ENCODE measurements around the gene PTPRD.

GRCh38 chr9:8280811-8281210 lies 2332.0 kb downstream of the PTPRD start:
- TF ChIP-seq, protein P1, sequence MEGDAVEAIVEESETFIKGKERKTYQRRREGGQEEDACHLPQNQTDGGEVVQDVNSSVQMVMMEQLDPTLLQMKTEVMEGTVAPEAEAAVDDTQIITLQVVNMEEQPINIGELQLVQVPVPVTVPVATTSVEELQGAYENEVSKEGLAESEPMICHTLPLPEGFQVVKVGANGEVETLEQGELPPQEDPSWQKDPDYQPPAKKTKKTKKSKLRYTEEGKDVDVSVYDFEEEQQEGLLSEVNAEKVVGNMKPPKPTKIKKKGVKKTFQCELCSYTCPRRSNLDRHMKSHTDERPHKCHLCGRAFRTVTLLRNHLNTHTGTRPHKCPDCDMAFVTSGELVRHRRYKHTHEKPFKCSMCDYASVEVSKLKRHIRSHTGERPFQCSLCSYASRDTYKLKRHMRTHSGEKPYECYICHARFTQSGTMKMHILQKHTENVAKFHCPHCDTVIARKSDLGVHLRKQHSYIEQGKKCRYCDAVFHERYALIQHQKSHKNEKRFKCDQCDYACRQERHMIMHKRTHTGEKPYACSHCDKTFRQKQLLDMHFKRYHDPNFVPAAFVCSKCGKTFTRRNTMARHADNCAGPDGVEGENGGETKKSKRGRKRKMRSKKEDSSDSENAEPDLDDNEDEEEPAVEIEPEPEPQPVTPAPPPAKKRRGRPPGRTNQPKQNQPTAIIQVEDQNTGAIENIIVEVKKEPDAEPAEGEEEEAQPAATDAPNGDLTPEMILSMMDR (conservative IDR thresholded peaks at IDR 0.05; ENCODE audit: low read depth, low read length), result no peak
- TF ChIP-seq POLR2A (IDR thresholded peaks at IDR 0.05; ENCODE audit: low read depth, low read length) (no peak), MXI1 (IDR thresholded peaks at IDR 0.05; ENCODE audit: borderline replicate concordance, low read depth, low read length) (no peak), ELK1 (IDR thresholded peaks at IDR 0.05; ENCODE audit: borderline replicate concordance, low read depth, low read length) (no peak), USF2 (IDR thresholded peaks at IDR 0.05; ENCODE audit: low read depth, low read length) (no peak)
